Adipose tissue (tissue), 3 donors: ENCODE results near the gene DHCR24. TPM values are rescaled to one million over a fixed set of nuclear protein-coding genes. Genes with fewer than 3 reads are reported as not detected.
"Not testable (repeated sequence)": the region's sequence is repeated elsewhere in the genome, so short reads cannot be mapped to it uniquely, and the experiment has no call there.

Experiments
- H3K27ac ChIP-seq: one replicate; pipeline ENCODE4 v1.5.1; 2013; ENCODE audit warnings: low read depth, low read length
- WGBS, 3 donors: extraction: QIAGEN DNeasy Blood & Tissue Kit; methylation state at CpG; one replicate each; pipeline ENCODE4 v1.1.7; 2013; 5-methylcytosine and 5-hydroxymethylcytosine counted together
- polyA plus RNA-seq, 3 donors: library from polyadenylated mRNA; stranded (reverse); fragments of 200-250 nt; gene quantifications; one replicate each; pipeline ENCODE4 v1.2.3, GENCODE V29; 2013
- donor health status: healthy with polysubstance abuse.
- donor health status: Bipolar disorder and iron deficiency.
- donor health status: healthy.

Gene DHCR24
- polyA plus RNA-seq, 3 donors: 28.5 to 131 (median 36.3) TPM

DNA sequence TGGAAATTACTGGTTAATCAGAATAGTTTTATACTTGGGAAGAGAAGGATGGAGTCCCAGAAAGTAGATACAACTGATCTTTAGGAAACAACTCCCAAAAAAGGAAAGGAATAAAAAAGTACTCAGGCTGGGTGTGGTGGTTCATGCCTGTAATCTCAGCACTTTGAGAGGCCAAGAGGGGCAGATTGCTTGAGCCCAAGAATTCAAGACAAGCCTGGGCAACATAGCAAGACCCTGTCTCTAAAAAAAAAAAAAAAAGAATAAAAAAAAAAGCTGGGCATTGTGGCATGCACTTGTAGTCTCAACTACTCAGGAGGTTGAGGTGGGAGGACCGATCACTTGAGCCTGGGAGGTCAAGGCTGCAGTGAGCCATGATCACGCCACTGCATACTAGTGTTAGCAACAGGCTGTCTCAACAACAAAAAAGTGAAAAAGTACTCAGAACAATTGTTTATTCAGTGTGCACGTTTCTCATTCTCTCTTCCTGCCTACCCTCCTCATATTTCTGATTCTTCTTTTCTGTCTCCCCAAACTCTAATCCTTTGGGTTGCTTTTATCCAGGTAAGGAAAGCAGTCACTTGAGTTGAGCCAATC, 2.2 kb upstream of the DHCR24 start:
- 76 to 84% (median 81%) methylated on average over 3 of the region's 3 CpGs for WGBS, 3 donors
- H3K27ac ChIP-seq: no peak overlapping the region

DNA sequence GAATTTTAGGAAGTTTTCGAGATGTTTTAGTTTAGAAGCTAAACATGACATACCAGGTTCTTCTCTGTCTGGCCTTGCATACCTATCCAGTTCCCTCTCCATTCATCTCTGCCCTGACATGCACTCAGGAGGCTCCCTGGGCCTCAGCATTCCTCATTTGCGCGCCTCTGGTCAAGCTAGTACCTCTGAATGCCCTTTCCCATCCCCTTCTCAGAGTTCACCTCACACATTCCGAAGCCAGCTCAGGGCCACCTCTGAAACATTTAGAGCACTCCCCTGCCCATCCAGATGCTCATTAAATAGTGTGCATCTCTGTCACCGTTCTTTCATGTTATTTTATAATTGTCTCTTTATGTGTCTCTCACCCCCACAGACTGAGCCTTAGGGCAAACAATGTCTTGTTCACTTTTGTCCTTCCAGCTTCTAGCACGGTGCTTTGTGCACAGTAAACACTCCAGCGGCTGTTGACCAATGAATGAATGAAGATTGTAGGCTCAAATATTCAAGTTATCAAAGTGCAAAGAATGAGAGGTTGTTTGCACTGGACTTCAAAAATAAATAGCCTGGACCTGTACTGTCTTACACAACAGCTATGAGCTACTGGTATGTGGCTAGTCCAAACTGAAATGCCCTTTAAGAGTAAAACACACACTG, 1.2 kb upstream of the DHCR24 start:
- whole genome bisulfite sequencing, 3 donors: 51 to 94% (median 92%) methylated on average over 7 of the region's 7 CpGs
- H3K27ac ChIP-seq: no peak overlapping the region

DNA sequence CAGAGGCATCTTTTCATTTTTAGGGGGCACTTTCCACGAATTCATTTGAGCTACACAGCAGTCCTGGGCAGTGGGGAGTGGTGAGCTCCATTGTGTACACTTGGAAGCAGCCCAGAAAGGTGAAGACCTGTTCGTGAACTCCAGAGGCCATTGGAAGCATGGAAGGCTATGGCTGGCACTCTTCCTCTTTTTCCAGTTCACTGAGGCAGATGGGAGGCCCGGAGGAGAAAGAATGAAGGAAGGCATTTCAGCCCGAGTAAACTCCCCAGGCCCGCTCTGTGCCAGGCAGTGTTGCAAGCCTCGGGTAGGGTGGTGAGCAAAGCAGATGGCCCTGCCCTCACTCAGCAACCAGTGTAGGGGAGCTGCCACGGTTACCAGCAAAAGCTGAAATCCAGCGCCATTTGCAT, 673 bp upstream of the DHCR24 start:
- no peak overlapping the region for H3K27ac ChIP-seq
- 20 to 37% (median 22%) methylated on average over 8 of the region's 8 CpGs for WGBS, 3 donors

DNA sequence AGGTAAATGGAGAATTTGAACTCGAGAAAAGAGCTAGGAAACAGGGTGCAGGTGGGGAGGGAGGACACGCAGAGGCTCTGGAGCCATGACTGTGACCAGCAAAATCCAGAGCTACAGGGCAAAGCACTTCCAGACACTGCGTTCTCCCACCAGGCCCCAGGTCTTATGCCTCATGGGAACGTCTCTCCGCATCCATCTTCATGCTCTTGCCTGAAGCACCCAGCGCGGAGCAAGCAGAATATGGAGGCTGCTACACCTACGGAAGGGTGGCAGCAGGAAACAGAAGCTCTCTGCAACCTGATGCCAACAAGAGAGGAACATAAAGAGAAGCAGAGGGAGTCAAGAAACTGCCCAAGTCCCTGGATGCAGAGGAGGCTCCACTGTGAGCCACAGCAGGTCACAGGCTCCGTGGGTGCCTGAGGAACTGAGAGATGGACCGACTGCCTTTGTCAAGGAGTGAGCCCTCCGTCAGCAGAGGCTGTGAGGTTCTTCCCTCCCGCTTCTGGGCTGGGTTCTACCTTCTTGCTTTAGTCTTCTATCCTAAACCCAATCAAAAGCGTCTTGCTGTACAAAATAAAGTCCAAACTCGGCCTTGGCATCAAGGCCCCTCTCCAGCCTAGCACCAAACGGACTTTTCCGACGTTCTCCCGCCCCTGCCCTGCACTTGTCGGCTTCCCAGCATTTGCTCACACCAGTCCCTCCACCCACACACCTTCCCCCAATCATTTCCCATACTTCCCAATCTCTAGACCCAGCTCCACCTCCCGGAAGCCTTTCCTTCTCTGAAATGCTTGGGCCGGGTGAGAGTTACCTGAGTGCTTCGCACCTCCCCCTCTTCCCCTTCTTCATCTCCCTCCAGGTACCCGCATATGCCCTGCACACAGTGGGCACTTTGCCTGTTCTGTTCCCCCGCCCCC, 930 bp downstream of the DHCR24 start:
- H3K27ac ChIP-seq: no peak overlapping the region
- WGBS, 3 donors: 34 to 44% (median 36%) methylated on average over 24 of the region's 24 CpGs

DNA sequence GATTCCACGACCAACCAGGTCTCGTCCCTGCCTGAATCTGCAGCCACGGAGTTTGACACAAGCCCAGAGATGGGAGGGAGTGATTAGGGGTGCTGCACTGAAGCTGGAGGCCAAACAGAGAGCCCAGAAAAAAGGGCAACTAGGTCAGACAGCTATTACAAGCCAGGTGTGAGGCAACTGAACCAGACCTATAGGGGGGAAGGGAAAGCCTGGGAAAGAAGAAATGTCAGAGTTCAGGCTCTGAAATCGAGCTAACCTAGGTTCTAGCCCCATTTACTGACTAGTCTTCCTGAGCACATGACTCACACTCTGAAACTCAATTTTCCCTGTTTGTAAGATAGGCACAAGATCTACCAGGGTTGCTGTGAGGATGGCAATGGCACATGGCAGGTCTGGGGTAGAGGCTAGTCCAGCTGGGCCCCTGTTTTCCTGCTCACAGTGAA, 1.7 kb downstream of the DHCR24 start:
- no peak overlapping the region for H3K27ac ChIP-seq
- WGBS, 3 donors: 58 to 93% (median 86%) methylated on average over 4 of the region's 4 CpGs

DNA sequence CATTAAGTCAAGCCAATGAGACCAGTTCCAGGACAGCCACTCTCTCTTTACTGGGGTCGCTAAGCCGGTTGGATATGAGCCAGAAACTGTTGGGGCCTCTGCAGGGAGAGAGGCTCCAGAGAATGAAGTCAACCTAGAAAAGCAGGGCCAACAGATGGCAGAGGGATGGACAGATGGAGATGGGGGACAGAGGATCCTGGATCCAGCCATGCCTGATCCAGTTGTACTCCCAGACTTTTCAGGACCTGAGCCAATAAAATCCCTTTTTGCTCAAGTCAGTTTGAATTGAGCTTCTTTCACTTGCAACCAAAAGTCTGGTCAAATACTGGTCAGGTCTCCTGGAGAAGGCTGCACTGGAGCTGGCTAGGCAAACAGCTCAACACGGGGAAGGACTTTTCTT, 2.2 kb downstream of the DHCR24 start:
- 27 to 83% (median 77%) methylated on average over 3 of the region's 3 CpGs for WGBS, 3 donors
- H3K27ac ChIP-seq: no peak overlapping the region

DNA sequence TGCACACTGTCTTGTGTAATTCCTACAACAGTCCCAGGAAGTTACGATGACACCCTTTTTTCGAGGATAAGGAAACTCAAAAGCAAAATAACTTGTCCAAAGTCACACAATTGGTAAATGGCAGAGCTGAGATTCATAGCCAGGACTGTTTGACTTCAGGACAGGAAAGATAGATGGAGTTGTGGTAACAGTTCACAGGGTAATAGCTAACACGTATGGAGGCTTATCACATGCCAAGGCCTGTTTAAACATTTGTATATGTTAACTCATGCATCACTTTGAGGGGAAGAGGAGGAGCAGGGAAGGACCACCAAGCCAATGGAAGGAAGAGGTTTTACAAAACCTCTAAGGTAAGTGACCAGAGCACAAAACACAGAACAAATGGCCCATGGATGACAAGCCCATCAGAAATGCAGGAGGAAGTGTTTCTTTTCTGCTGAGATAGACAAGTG, 2.8 kb downstream of the DHCR24 start:
- H3K27ac ChIP-seq: no peak overlapping the region
- WGBS, 3 donors: 29 to 42% (median 37%) methylated on average over 3 of the region's 3 CpGs

DNA sequence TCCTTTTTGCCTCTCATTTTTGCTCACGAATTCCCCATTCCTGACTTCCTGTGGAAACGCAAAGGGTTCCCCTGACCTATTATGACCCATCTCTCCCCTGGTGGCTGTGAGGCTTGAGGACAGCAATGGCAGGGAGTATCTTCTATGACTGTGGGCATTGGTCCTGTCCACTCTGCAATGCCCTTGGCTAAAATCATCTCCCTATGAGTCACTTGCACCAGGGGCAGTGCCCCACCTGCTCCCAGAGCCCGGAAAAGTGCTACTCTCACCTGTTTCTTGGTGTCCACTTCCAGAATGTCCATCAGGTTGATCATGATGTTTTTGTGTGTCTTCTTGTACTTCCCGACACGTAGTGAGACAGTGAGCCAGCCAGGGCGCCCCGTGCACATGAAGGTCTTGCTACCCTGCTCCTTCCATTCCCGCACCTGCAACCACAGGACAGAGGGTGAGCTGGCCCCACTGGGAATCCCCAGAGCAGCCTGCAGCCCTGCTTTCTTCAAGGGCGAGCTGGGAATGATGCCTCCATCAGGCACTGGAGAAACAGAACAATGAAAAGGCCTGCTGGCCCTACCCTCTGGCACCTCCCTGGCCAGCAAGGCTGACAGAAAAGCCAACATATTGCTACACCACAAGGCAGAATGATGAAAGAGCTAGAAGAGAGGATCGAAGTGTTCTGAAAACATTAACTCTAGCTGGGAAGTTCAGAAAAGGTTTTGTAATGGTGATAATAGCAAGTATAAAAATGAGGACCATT, 3.5 kb downstream of the DHCR24 start:
- H3K27ac ChIP-seq: no peak overlapping the region
- WGBS, 3 donors: 74 to 84% (median 79%) methylated on average over 10 of the region's 10 CpGs

DNA sequence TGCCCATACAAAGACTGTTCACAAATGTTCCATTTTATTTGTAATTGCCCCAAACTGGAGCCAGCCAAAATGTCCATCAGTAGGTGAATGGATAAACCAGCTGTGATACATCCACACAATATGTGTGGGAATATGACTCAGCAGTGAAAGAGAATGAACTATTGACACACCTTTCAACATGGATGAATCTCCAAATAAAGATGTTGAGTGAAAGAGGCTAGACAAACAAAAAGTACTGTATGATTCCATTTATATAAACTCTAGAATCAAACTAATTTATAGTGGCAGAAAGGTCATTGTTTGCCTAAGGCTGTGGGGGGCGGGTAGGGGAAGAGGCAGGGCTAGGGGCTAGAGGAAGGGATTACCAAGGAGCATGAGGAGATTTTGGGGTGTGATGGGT, 4.5 kb downstream of the DHCR24 start:
- 79 to 100% (median 95%) methylated on average over 1 of the region's 1 CpG for WGBS, 3 donors
- H3K27ac ChIP-seq: no peak overlapping the region

DNA sequence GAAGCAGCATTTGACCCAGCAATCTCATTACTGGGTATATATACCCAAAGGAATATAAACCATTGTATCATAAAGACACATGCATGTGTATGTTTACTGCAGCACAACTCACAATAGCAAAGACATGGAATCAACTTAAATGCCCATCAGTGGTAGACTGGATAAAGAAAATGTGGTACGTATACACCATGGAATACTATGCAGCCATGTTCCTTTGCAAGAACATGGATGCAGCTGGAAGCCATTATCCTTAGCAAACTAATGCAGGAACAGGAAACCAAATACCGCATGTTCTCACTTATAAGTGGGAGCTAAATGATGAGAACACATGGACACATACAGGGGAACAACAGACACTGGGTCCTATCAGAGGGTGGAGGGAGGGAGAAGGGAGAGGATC, 5.4 kb downstream of the DHCR24 start:
- H3K27ac ChIP-seq: not testable (repeated sequence)
- 93 to 98% (median 96%) methylated on average over 2 of the region's 2 CpGs for WGBS, 3 donors

DNA sequence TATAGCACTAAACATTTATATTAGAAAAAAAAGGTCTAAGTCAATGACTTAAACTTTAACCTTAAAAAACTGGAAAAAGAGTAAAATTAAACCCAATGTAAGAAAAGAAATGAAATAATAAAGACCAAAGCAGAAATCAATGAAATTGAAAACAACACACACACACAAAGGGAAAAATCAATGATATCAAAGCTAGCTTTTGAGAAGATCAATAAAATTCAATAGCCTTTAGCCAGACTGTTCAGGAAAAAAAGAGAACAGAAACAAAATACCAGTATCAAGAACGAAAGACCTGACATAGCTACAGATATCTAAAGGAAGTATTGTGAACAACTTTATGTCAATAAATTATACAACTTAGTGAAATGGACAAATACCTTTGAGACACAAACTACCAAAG, 7.1 kb downstream of the DHCR24 start:
- no peak overlapping the region for H3K27ac ChIP-seq
- 45 to 93% (median 91%) methylated on average over 1 of the region's 1 CpG for WGBS, 3 donors

DNA sequence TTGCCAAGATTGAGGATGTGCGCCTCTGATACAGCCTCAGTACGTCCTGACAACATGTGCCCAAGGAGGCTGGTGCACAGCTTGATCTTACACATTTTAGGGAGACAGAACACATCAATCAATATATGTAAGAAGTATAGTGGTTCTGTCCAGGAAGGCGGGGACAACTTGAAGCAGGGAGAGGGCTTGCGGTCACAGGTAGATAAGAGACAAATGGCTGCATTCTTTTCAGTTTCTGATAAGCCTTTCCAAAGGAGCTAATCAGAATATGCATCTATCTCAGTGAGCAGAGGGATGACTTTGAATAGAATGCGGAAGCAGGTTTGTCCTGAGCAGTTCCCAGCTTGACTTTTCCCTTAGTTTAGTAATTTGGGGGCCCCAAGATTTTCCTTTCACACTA, 10.2 kb downstream of the DHCR24 start:
- no peak overlapping the region for H3K27ac ChIP-seq
- WGBS, 3 donors: 83 to 97% (median 96%) methylated on average over 5 of the region's 5 CpGs

DNA sequence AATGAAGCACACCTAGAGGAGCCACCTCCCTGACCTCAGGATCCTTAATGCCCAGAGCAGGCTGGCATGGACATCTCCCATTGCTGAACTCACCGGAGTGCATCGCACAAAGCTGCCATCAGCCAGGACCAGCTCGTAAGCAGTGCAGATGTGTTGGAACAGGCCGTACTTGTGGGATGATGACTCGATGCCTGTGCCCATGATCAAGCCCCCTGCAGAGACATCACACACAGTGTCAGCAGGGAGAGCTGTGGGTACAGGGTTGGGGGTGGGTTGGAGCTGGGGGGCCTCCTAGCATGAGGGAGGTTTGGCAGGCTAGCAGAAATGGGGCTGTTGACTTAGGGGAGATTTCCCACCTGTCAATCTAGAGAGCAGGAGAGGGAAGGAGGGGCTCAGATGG, 12.0 kb downstream of the DHCR24 start:
- H3K27ac ChIP-seq: no peak overlapping the region
- WGBS, 3 donors: 95 to 96% (median 96%) methylated on average over 5 of the region's 5 CpGs

DNA sequence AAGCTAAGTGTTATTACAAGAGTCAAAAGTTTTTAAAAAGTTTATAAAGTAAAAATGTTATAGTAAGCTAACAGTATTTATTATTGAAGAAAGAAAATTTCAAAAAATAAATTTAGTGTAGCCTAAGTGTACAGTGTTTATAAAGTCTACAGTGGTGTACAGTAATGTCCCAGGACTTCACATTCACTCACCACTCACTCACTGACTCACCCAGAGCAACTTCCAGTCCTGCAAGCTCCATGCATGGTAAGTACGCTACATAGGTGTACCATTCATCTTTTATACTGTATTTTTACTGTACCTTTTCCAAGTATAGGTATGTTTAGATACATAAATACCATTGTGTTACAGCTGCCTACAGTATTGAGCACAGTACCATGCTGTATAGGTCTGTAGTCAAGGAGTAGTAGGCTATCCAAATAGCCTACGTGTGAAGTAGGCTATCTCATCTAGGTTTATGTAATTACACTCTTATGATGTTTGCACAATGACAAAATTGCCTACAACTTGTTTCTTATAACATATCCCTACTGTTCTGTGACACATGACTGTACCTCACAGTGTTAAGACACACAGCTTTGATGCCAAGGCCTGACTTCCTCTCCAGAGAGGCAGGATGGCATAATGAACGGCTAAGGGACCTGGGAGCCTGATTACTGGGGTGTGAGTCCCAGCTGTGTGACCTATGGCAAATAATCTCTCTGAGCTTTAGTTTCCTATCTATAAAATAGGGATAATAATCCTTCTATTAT, 12.7 kb downstream of the DHCR24 start:
- no peak overlapping the region for H3K27ac ChIP-seq
- 73 to 85% (median 77%) methylated on average over 3 of the region's 3 CpGs for WGBS, 3 donors

DNA sequence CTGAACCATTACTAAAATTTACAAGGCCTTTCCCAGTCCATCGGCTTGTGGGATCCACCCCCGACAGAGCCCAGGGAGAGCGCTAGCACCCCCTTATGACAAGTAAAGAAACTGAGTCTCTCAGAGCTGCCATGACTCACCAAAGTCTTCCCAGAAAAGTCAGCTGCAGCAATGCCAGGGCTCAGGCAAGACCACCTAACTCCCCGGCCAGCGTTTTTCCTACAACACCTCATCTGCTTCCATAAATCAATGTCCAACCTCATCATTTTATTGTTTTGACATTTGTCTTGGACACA, 15.0 kb downstream of the DHCR24 start:
- WGBS, 3 donors: 88 to 93% (median 90%) methylated on average over 5 of the region's 5 CpGs

DNA sequence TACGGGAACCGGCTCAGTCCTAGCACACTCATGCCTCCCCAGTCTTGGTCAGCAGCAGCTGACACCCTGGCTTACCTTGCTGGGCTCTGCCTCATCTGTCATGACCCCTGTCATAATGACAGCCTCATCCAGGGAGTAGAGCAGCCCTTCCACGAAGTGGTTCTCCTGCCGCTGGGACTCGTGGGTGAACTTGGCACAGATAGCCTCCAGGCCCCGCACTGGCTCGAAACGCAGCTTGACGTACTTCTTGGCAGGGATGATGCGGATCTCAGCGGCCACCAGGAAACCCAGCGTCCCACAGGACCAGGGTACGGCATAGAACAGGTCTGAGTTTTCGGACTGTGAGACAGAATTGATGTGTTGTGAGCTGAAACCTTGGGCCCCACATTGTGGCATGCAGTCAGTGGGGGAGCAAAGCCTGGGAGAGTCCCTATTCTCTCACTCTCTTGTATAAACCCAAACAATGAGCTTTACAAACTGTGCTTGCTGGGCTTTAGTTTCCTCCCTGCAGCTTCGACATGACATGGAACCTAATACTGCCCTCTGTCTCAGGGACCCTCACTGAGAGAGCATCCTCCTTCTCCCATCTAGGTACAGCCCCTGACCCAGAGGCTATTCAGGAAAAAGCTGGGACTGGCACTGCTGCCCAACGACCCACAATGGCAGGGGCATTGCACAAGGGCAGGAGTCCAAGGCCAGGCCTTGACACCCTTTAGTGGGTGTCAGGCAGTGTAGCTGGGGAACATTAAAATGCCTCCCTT, 15.5 kb downstream of the DHCR24 start:
- H3K27ac ChIP-seq: no peak overlapping the region
- WGBS, 3 donors: 89 to 90% (median 90%) methylated on average over 16 of the region's 16 CpGs

More for the DNA sequence above, 15.0 kb downstream of the DHCR24 start:
- H3K27ac ChIP-seq: no peak overlapping the region

DNA sequence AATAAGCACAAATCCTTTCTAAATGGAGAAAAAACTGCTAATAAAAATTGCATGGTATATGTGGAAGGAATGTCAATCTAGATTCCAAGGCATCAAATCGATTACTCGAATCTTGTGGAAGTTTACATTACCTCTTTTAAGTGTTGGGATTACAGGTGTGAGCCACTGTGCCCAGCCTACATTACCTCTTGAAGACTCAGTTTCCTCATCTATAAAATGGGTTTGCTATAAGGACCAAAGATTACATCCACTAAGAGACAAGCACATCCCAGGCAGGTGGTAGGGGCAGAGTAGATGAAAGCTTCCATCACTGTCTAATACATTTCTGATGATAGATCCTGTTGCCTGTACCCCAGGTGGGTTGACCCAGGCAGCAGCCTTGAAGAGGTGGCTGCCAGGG, 16.1 kb downstream of the DHCR24 start:
- H3K27ac ChIP-seq: no peak overlapping the region
- WGBS, 3 donors: 94 to 99% (median 95%) methylated on average over 2 of the region's 2 CpGs
